Measurements from ENCODE around the gene CCT6A.
"Not testable (repeated sequence)": the region's sequence is repeated elsewhere in the genome, so short reads cannot be mapped to it uniquely, and the experiment has no call there.

Gene CCT6A

DNA sequence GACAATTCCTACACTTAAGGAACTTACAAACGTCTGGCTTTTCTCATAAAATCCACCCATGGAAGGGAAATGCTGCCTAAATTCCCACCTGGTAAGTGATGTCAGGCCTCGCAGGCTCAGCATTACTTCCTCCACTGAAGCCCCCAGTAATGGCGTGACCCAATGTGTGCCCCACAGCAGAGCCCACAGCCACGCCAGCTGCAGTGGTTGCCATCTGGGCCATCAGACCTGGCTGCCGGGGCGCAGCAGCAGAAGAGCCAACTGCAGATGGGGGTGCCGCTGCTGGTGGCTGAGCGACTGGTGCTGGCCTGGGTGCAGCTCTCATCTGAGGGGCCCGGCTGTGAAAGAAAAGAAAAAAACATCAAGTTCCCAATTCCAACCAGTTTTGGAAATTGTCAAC, 52.6 kb downstream of the CCT6A start:
- DNase-seq: not testable (repeated sequence)

DNA sequence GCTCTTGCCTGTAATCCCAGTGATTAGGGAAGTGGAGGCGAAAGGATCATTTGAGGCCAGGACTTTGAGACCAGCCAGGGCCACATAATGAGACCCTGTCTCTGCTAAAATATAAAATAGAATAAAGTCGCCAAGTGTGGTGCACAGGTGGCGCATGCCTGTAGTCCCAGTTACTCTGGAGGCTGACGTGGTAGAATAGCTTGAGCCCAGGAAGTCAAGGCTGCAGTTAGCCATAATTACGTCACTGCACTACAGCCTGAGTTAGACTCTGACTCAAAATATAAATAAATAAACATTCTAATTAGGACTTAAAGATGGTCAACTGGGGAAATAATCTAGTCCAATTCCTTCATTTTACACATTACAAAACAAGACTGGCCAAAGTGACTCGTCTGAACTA, 53.9 kb downstream of the CCT6A start:
- DNase-seq: no peak

DNA sequence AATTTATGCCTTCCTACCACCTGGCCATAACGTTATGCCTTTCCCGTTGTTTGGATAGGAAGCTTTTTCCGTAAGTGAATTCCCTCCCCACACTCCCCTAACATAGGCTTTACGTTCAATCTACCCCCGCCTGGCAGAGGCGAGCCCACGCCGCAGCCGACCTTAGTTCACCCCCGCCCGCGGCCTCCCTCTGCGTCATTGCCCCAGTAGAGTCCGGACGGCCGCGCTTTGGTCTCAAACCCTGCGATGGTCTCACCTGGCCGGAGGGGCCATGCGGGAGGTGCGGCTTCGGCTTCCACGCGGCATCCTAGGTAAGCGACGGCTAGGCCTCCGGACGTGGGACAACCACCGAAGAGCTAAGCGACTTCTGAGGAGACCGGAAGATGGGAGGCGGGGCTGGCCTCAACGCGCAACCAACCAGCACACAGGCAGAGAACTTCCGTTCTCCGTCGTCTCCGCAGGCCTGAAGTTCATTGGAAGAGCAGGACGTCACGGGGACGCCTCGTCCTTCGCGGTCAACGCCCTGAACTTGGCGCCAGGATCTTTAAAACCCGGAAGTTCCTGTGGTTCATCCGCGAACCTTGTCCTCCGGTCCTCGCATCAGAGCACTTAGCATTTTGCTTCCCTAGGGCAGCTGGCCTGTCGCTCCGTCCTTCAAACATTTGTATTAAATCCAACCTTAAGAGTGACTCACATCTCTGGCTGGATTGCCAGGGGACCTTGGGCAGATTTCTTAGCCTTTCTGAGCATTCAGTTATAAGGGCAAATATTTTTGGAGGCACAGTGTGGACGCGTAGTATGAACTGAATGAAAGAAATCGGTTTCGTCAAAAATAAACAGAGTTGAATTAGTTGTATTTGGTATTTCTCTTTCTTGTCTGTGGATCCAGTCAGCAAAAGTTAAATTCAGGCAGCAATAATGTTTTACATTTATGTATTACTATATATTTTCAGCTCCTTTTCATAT, 54.8 kb downstream of the CCT6A start, which contains the start of gene CHCHD2:
Gene CHCHD2 (minus strand): TSS at position 369 of the 966 bp plus-strand sequence. CDS start 63 bp downstream, at position 306.
- DNase-seq: peak; percentile 95

DNA sequence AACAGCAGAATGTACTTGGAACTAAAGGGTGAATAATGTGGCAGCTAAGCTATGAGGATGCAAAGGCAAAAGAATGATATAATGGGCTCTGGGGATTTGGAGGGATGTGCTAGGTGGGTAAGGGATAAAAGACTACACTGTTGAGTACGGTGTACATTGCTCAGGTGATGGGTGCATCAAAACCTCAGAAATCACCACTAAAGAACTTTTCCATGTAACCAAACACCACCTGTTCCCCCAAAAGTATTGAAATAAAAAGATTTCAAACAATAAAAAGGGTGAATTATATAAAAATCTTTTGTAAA, 56.3 kb downstream of the CCT6A start:
- DNase-seq: no peak

DNA sequence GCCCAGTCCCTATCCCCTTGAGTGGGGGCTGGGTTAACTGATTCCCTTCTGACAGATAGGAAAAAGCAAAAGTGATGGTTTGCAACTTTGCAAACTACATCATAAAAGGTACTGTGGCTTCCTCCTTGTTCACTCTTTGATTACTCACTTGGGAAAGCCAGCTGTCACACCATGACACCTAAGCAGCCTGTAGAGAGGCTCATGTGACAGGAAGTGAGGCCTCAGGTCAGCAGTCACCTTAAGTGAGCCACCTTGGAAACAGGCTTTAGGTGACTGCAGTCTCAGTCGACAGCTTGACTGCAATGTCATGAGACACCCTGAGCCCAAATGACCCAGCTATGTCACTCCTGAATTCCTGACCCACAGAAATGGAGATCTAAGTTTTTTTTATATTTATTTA, 59.0 kb downstream of the CCT6A start:
- no peak for DNase-seq

DNA sequence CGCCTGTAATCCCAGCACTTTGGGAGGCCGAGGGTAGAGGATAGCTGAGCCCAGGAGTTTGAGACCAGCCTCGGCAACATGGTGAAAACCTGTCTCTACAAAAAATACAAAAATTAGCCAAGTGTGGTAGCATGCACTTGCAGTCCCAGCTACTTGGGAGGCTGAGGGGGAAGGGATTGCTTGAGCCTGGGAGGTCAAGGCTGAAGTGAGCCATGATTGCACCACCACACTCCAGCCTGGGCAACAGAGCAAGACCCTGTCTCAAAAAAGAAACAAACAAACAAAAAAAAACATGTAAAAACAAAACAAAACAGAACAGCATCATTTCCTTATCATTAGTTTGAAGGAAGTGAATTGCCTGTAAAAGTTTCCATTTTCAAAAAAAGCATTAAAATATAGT, 60.7 kb downstream of the CCT6A start:
- DNase-seq: not testable (repeated sequence)
